GM12874 (cell line): Measurements from ENCODE around the gene GAPDHS.

Experiments
- TF ChIP-seq, protein P1 (sequence below): IDR thresholded peaks from 2 replicates; pipeline ENCODE4 v1.5.1; 2011; ENCODE audit warnings: low read depth, mild to moderate bottlenecking, control low read depth, low read length, moderate library complexity; ENCODE audit not compliant: insufficient read depth

GAPDHS gene

GRCh38 chr19:35533201-35533821, at the start of gene GAPDHS:
TSS of gene GAPDHS (plus strand) at chr19:35533456. CDS start at chr19:35533528, 72 bp downstream.
- TF ChIP-seq, protein P1, sequence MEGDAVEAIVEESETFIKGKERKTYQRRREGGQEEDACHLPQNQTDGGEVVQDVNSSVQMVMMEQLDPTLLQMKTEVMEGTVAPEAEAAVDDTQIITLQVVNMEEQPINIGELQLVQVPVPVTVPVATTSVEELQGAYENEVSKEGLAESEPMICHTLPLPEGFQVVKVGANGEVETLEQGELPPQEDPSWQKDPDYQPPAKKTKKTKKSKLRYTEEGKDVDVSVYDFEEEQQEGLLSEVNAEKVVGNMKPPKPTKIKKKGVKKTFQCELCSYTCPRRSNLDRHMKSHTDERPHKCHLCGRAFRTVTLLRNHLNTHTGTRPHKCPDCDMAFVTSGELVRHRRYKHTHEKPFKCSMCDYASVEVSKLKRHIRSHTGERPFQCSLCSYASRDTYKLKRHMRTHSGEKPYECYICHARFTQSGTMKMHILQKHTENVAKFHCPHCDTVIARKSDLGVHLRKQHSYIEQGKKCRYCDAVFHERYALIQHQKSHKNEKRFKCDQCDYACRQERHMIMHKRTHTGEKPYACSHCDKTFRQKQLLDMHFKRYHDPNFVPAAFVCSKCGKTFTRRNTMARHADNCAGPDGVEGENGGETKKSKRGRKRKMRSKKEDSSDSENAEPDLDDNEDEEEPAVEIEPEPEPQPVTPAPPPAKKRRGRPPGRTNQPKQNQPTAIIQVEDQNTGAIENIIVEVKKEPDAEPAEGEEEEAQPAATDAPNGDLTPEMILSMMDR: no peak

- TF ChIP-seq, protein P1: no peak
These were observed 48.8 kb upstream of the GAPDHS start for GRCh38 chr19:35484252-35485036.

DNA sequence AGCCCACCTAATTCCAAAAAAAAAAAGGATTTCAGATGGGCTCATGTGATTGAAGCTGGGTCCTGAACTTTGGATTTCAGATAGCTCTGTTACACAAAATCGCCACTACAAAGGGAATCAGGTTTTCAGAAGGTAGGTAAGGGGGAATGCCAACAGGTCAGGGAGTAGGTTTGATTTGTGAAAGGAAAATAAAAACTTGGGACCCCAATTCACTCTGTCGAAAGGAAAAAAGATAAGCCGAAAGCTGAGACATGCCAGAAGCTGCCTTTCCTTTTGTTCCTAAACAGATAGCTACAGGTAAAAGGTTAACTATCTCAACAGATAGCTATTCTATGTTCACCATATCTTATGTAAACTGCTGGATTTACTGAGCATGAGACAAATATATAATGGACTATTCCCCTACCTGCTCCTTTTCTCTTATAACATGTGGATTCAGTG, 47.0 kb upstream of the GAPDHS start:
- TF ChIP-seq, protein P1: no peak

DNA sequence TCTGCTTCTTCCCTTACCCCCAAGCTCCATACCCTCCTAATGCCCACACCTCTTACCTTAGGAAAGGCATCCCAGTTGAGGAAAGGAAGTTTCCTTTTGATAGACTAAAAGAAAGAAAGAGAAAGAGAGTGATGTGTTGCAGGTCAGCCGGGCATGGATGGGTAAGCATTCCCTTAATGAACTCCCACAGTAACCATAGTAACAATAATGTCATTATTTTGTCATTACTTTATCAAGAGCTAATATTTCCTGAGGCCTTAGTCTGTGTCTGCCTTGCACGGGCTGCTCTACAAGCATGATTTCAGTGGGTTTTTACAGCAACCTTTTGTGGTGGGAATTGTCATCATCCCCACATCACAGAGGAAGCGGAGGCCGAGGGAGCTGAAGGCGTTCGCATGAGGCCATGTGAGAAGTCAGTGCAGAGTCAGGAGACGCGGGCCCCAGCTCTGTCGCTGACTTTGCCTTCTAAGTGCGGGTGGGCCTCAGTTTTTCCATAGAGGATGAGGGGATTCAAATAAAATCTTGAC, 45.5 kb upstream of the GAPDHS start:
- TF ChIP-seq, protein P1: no peak

DNA sequence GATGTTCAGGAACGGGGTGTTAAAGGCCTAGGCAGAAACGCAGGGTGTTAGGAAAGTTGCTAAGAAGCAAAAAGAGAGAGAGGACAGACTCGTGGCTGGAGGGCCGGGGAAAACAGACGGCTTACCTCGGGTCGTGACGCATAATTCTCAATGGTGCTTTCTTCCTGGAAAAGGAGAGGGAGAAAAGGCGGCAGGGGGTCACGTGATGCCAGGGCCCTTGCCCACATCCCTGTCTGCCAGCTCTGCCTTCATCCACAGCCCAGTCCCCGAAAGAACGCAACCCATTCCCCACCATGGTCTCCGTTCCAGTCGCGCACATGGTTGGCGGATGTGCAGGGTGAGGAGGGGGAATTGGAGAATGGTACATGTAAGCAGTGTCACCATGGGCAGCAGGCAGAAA, 44.6 kb upstream of the GAPDHS start:
- TF ChIP-seq, protein P1: no peak

- TF ChIP-seq, protein P1: no peak
These were observed 42.9 kb upstream of the GAPDHS start, which contains the start of gene KRTDAP for GRCh38 chr19:35490364-35490763. TSS of gene KRTDAP (minus strand) at chr19:35490464. CDS start at chr19:35490442, 22 bp downstream.

DNA sequence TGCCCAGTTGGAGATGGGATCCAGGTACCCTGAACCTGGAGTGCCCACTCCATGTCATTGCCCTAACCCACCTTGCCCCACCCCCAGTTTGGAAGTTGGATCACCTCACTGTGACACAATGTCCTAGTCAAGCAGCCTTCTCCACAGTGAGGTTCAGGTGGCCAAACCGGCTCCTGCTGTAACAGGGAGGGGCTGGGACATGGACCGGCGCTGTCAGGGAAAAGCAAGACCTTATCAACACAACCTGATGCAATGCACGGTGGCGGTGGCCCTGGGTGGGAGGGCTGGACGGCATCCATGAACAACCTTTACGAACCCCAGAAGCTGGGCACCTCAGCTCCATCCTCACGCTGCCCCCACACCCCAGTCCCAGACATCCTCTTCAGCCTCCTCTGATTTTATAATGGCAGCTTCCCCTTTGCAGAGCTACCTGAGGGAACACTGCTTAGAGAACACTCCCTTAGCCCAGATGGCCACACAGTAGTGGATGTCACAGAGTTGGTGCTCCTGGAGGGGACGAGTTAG, 41.4 kb upstream of the GAPDHS start:
- TF ChIP-seq, protein P1: no peak
